ENCODE results near the gene ADAMTS9. TPM values are rescaled to one million over a fixed set of nuclear protein-coding genes. Genes with fewer than 3 reads are reported as not detected.

ADAMTS9 gene
- total RNA-seq, 1 donor from 2014 or later, result 261 TPM

DNA sequence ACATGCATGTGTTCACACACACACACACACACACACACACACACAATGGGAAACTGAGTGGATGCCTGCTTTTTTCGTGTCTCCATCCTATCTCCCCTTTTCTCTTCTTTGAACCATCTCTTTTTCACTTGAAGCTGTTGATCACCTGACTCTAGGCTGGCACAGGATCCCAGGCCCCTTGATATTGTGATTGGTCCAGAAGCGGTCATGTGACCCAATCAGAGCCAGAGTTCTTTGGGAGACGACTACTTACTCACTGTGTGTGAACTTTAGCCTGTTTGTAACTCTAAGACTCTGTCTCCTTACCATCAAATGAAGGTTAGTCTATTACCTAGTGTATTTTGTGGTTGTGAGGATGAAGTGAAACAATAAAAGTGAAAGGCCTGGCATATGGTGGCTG is 172.9 kb downstream of the ADAMTS9 start:
- H3K4me3 Mint-ChIP-seq (ENCODE audit: unreplicated experiment), result no peak overlapping the region
- H3K27me3 Mint-ChIP-seq (ENCODE audit: unreplicated experiment), result peaks cover 5% of the 10 kb centered on the region
- H3K4me1 Mint-ChIP-seq (ENCODE audit: unreplicated experiment), result no peaks in the 10 kb centered on the region
- peaks cover 39% of the 10 kb centered on the region for H3K36me3 Mint-ChIP-seq (ENCODE audit: low read depth, unreplicated experiment)
- no peak for DNase-seq (ENCODE audit: low spot score)
- TF ChIP-seq, protein P1, sequence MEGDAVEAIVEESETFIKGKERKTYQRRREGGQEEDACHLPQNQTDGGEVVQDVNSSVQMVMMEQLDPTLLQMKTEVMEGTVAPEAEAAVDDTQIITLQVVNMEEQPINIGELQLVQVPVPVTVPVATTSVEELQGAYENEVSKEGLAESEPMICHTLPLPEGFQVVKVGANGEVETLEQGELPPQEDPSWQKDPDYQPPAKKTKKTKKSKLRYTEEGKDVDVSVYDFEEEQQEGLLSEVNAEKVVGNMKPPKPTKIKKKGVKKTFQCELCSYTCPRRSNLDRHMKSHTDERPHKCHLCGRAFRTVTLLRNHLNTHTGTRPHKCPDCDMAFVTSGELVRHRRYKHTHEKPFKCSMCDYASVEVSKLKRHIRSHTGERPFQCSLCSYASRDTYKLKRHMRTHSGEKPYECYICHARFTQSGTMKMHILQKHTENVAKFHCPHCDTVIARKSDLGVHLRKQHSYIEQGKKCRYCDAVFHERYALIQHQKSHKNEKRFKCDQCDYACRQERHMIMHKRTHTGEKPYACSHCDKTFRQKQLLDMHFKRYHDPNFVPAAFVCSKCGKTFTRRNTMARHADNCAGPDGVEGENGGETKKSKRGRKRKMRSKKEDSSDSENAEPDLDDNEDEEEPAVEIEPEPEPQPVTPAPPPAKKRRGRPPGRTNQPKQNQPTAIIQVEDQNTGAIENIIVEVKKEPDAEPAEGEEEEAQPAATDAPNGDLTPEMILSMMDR (IDR thresholded peaks at IDR 0.05; ENCODE audit: unreplicated experiment), result no peak
- no peak overlapping the region for H3K27ac Mint-ChIP-seq (ENCODE audit: unreplicated experiment)
- H3K9me3 Mint-ChIP-seq (ENCODE audit: unreplicated experiment), result no peaks in the 10 kb centered on the region

GRCh38 chr3:64509206-64509605 is 178.6 kb downstream of the ADAMTS9 start:
- no peak overlapping the region for H3K27ac Mint-ChIP-seq (ENCODE audit: unreplicated experiment)
- H3K4me1 Mint-ChIP-seq (ENCODE audit: unreplicated experiment), result peaks cover 11% of the 10 kb centered on the region
- H3K4me3 Mint-ChIP-seq (ENCODE audit: unreplicated experiment), result no peak overlapping the region
- DNase-seq (ENCODE audit: low spot score), result no peak
- peaks cover 6% of the 10 kb centered on the region for H3K27me3 Mint-ChIP-seq (ENCODE audit: unreplicated experiment)
- no peaks in the 10 kb centered on the region for H3K36me3 Mint-ChIP-seq (ENCODE audit: low read depth, unreplicated experiment)
- H3K9me3 Mint-ChIP-seq (ENCODE audit: unreplicated experiment), result no peaks in the 10 kb centered on the region
- TF ChIP-seq, protein P1 (IDR thresholded peaks at IDR 0.05; ENCODE audit: unreplicated experiment), result no peak

- H3K27me3 Mint-ChIP-seq (ENCODE audit: unreplicated experiment), result peaks cover 3% of the 10 kb centered on the region
- H3K9me3 Mint-ChIP-seq (ENCODE audit: unreplicated experiment), result no peaks in the 10 kb centered on the region
- no peaks in the 10 kb centered on the region for H3K36me3 Mint-ChIP-seq (ENCODE audit: low read depth, unreplicated experiment)
- DNase-seq (ENCODE audit: low spot score), result no peak
- H3K4me3 Mint-ChIP-seq (ENCODE audit: unreplicated experiment), result no peak overlapping the region
- peaks cover 11% of the 10 kb centered on the region for H3K4me1 Mint-ChIP-seq (ENCODE audit: unreplicated experiment)
- no peak overlapping the region for H3K27ac Mint-ChIP-seq (ENCODE audit: unreplicated experiment)
- TF ChIP-seq, protein P1 (IDR thresholded peaks at IDR 0.05; ENCODE audit: unreplicated experiment), result no peak
Observed at GRCh38 chr3:64508140-64508539, 179.7 kb downstream of the ADAMTS9 start.

DNA sequence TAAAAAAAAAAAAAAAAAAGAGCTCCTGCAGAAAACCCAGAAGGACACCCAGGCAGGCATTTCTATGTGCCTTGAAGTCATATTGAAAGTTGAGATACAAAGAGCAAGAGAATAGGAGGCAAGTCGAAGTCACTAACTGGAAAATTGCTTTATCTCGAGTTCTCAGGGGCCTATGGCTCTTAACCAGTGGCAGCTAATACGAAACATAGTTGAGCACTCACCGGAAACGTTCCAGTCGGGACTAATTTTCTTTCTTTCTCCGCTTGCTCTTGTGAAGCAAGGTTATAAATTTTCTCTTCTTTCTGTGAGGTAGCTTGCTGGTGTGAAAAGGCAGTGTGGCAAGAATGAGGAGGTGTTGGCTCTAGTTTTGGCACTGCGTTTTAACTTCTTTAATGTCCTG is 181.5 kb downstream of the ADAMTS9 start:
- no peak for DNase-seq (ENCODE audit: low spot score)
- no peaks in the 10 kb centered on the region for H3K36me3 Mint-ChIP-seq (ENCODE audit: low read depth, unreplicated experiment)
- H3K4me1 Mint-ChIP-seq (ENCODE audit: unreplicated experiment), result peaks cover 22% of the 10 kb centered on the region
- H3K9me3 Mint-ChIP-seq (ENCODE audit: unreplicated experiment), result no peaks in the 10 kb centered on the region
- H3K4me3 Mint-ChIP-seq (ENCODE audit: unreplicated experiment), result no peak overlapping the region
- no peak overlapping the region for H3K27ac Mint-ChIP-seq (ENCODE audit: unreplicated experiment)
- peaks cover 1% of the 10 kb centered on the region for H3K27me3 Mint-ChIP-seq (ENCODE audit: unreplicated experiment)
- TF ChIP-seq, protein P1 (IDR thresholded peaks at IDR 0.05; ENCODE audit: unreplicated experiment), result no peak

GRCh38 chr3:64505419-64505818 is 182.4 kb downstream of the ADAMTS9 start:
- Mint-ChIP-seq H3K4me1 (ENCODE audit: unreplicated experiment) (peaks cover 24% of the 10 kb centered on the region), H3K9me3 (ENCODE audit: unreplicated experiment) (no peaks in the 10 kb centered on the region), H3K36me3 (ENCODE audit: low read depth, unreplicated experiment) (no peaks in the 10 kb centered on the region), H3K4me3 (ENCODE audit: unreplicated experiment) (no peak overlapping the region), H3K27ac (ENCODE audit: unreplicated experiment) (no peak overlapping the region), H3K27me3 (ENCODE audit: unreplicated experiment) (peaks cover 1% of the 10 kb centered on the region)
- TF ChIP-seq, protein P1 (IDR thresholded peaks at IDR 0.05; ENCODE audit: unreplicated experiment), result no peak
- DNase-seq (ENCODE audit: low spot score), result no peak

Measured in endothelial cell (in vitro differentiated cells).